ENCODE results near the gene FBRS.

FBRS gene

GRCh38 chr16:30655815-30656347 lies 2.4 kb upstream of the FBRS start:
- H3K27ac ChIP-seq (replicated peaks; ENCODE audit: low read length) = no peak overlapping the region
- H3K79me1 ChIP-seq (ENCODE audit: low read depth, low read length) = peaks cover 8% of the 10 kb centered on the region
- no peak overlapping the region for H3K18ac ChIP-seq (ENCODE audit: low read length)
- DNase-seq (ENCODE audit: low spot score) = no peak
- no peak overlapping the region for H3K4ac ChIP-seq (ENCODE audit: low read length)
- no peak overlapping the region for H2AFZ ChIP-seq (ENCODE audit: low read length)
- no peak overlapping the region for H2AK5ac ChIP-seq (ENCODE audit: low read depth, low read length)
- H3K23ac ChIP-seq (ENCODE audit: low read depth, low read length, poor library complexity) = no peak overlapping the region
- no peak overlapping the region for H3K4me2 ChIP-seq (ENCODE audit: insufficient read depth, low read length, poor library complexity, severe bottlenecking)
- peaks cover 24 to 54% of the 10 kb centered on the region in 2 donors for H3K36me3 ChIP-seq (replicated peaks in 1 of 2; ENCODE audit: control insufficient read depth in 2 of 2, insufficient read depth in 2 of 2, low read length in 2 of 2)
- H3K14ac ChIP-seq (ENCODE audit: low read length) = no peak overlapping the region
- peaks cover 12 to 21% of the 10 kb centered on the region in 2 donors for H3K4me1 ChIP-seq (ENCODE audit: control insufficient read depth in 2 of 2, insufficient read depth in 1 of 2, low read depth in 1 of 2, low read length in 2 of 2)
- no peak overlapping the region for H2BK5ac ChIP-seq (ENCODE audit: low read length)
- H3K9me3 ChIP-seq (replicated peaks in 1 of 2; ENCODE audit: control insufficient read depth in 2 of 2, insufficient read depth in 1 of 2, low read depth in 1 of 2, low read length in 2 of 2) = no peaks in the 10 kb centered on the region
- WGBS, 2 donors (ENCODE audit: extremely low coverage in 2 of 2, insufficient read length in 2 of 2, insufficient replicate concordance in 1 of 2) = no CpG with 5 or more reads among the region's 12 CpGs
- H3K27me3 ChIP-seq (ENCODE audit: control insufficient read depth in 3 of 3, insufficient read depth in 3 of 3, low read depth in 1 of 3, low read length in 3 of 3) = no peaks in the 10 kb centered on the region
- no peak overlapping the region for H3K4me3 ChIP-seq (ENCODE audit: low read length in 2 of 2)
- no peak overlapping the region for H2BK12ac ChIP-seq (ENCODE audit: low read length)
- H3K9ac ChIP-seq (ENCODE audit: low read depth, low read length, poor library complexity) = no peak overlapping the region
- no peak overlapping the region for H4K91ac ChIP-seq (ENCODE audit: low read depth, low read length, poor library complexity)
- no peak overlapping the region for H2BK120ac ChIP-seq (ENCODE audit: low read depth, low read length)
- no peak overlapping the region for H4K8ac ChIP-seq (ENCODE audit: low read depth, low read length)
- no peak overlapping the region for H2BK15ac ChIP-seq (ENCODE audit: low read length)

GRCh38 chr16:30656388-30656787 lies 1.8 kb upstream of the FBRS start:
- Histone ChIP-seq H3K79me1 (ENCODE audit: low read depth, low read length) (peaks cover 12% of the 10 kb centered on the region), H2BK120ac (ENCODE audit: low read depth, low read length) (no peak overlapping the region), H2BK15ac (ENCODE audit: low read length) (no peak overlapping the region), H2AK5ac (ENCODE audit: low read depth, low read length) (no peak overlapping the region), H3K4me2 (ENCODE audit: insufficient read depth, low read length, poor library complexity, severe bottlenecking) (no peak overlapping the region), H3K9me3 (replicated peaks in 1 of 2; ENCODE audit: control insufficient read depth in 2 of 2, insufficient read depth in 1 of 2, low read depth in 1 of 2, low read length in 2 of 2) (no peaks in the 10 kb centered on the region), H3K9ac (ENCODE audit: low read depth, low read length, poor library complexity) (no peak overlapping the region), H3K27ac (replicated peaks; ENCODE audit: low read length) (no peak overlapping the region), H3K14ac (ENCODE audit: low read length) (no peak overlapping the region), H3K4me1 (ENCODE audit: control insufficient read depth in 2 of 2, insufficient read depth in 1 of 2, low read depth in 1 of 2, low read length in 2 of 2) (peaks cover 12 to 26% of the 10 kb centered on the region in 2 donors), H3K4me3 (ENCODE audit: low read length in 2 of 2) (no peak overlapping the region), H3K36me3 (replicated peaks in 1 of 2; ENCODE audit: control insufficient read depth in 2 of 2, insufficient read depth in 2 of 2, low read length in 2 of 2) (peaks cover 29 to 59% of the 10 kb centered on the region in 2 donors), H3K27me3 (ENCODE audit: control insufficient read depth in 3 of 3, insufficient read depth in 3 of 3, low read depth in 1 of 3, low read length in 3 of 3) (no peaks in the 10 kb centered on the region), H2BK12ac (ENCODE audit: low read length) (no peak overlapping the region), H3K23ac (ENCODE audit: low read depth, low read length, poor library complexity) (no peak overlapping the region), H3K18ac (ENCODE audit: low read length) (no peak overlapping the region), H4K91ac (ENCODE audit: low read depth, low read length, poor library complexity) (no peak overlapping the region), H3K4ac (ENCODE audit: low read length) (no peak overlapping the region), H4K8ac (ENCODE audit: low read depth, low read length) (no peak overlapping the region), H2AFZ (ENCODE audit: low read length) (no peak overlapping the region), H2BK5ac (ENCODE audit: low read length) (no peak overlapping the region)
- no peak for DNase-seq (ENCODE audit: low spot score)
- WGBS, 2 donors (ENCODE audit: extremely low coverage in 2 of 2, insufficient read length in 2 of 2, insufficient replicate concordance in 1 of 2) = no CpG with 5 or more reads among the region's 8 CpGs

DNA sequence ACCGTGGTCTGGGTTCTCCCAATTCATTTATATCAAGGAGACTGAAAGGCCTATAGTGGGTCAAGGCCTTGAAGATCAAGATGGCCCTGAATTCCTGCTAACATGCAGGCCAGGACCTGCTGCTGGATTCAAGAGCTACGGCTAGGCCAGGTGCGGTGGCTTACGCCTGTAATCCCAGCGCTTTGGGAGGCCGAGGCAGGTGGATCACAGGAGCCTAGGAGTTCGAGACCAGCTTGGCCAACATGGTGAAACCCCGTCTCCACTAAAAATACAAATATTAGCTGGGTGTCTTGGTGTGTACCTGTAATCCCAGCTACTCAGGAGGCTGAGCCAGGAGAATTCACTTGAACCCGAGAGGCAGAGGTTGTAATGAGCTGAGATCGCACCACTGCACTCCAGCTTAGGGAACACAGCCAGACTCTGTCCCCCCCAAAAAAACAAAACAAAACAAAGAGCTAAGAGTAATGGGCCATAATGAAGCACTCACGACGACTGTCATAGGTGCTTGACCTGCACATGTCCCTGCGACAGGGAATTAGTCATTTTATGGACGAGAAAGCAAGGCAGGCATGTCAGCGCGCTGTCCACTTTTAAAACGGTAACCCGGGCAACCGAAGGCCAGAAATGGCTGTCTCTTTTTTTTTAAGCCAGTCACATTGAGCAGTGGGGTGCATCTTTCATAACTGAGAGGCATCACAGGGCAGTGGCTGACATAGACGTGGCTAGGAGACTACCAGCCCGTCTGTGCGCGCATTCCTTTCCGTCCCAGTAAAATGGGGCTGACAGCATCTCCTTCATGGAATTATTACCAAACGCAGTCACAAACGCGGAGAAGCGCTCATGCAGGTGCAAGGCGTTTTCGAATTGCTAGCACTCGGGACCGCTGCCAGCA lies 1.0 kb upstream of the FBRS start:
- H2AFZ ChIP-seq (ENCODE audit: low read length) = peak overlapping the region; percentile 77
- peaks cover 10% of the 10 kb centered on the region for H3K79me1 ChIP-seq (ENCODE audit: low read depth, low read length)
- peak overlapping the region; percentile 1 for H3K9ac ChIP-seq (ENCODE audit: low read depth, low read length, poor library complexity)
- no peak overlapping the region for H2BK5ac ChIP-seq (ENCODE audit: low read length)
- H3K4me2 ChIP-seq (ENCODE audit: insufficient read depth, low read length, poor library complexity, severe bottlenecking) = peak overlapping the region; percentile 64
- peak overlapping the region; percentile 61 for H3K18ac ChIP-seq (ENCODE audit: low read length)
- no peak overlapping the region for H4K8ac ChIP-seq (ENCODE audit: low read depth, low read length)
- peaks cover 35 to 67% of the 10 kb centered on the region in 2 donors for H3K36me3 ChIP-seq (replicated peaks in 1 of 2; ENCODE audit: control insufficient read depth in 2 of 2, insufficient read depth in 2 of 2, low read length in 2 of 2)
- peaks cover 9 to 26% of the 10 kb centered on the region in 2 donors for H3K4me1 ChIP-seq (ENCODE audit: control insufficient read depth in 2 of 2, insufficient read depth in 1 of 2, low read depth in 1 of 2, low read length in 2 of 2)
- no CpG with 5 or more reads among the region's 32 CpGs for WGBS, 2 donors (ENCODE audit: extremely low coverage in 2 of 2, insufficient read length in 2 of 2, insufficient replicate concordance in 1 of 2)
- no peak for DNase-seq (ENCODE audit: low spot score)
- no peaks in the 10 kb centered on the region for H3K27me3 ChIP-seq (ENCODE audit: control insufficient read depth in 3 of 3, insufficient read depth in 3 of 3, low read depth in 1 of 3, low read length in 3 of 3)
- no peak overlapping the region for H4K91ac ChIP-seq (ENCODE audit: low read depth, low read length, poor library complexity)
- H2BK12ac ChIP-seq (ENCODE audit: low read length) = no peak overlapping the region
- peak overlapping the region; percentile 65 for H3K23ac ChIP-seq (ENCODE audit: low read depth, low read length, poor library complexity)
- H2BK15ac ChIP-seq (ENCODE audit: low read length) = no peak overlapping the region
- no peak overlapping the region for H2AK5ac ChIP-seq (ENCODE audit: low read depth, low read length)
- H3K27ac ChIP-seq (replicated peaks; ENCODE audit: low read length) = peak overlapping the region; percentile 20
- H3K14ac ChIP-seq (ENCODE audit: low read length) = no peak overlapping the region
- peak overlapping the region; percentile 46 to 71 for H3K4me3 ChIP-seq (ENCODE audit: low read length in 2 of 2)
- H3K4ac ChIP-seq (ENCODE audit: low read length) = no peak overlapping the region
- H2BK120ac ChIP-seq (ENCODE audit: low read depth, low read length) = no peak overlapping the region
- H3K9me3 ChIP-seq (replicated peaks in 1 of 2; ENCODE audit: control insufficient read depth in 2 of 2, insufficient read depth in 1 of 2, low read depth in 1 of 2, low read length in 2 of 2) = no peaks in the 10 kb centered on the region
